AG20443 (cell line): Measurements from ENCODE around the gene PURA.

Experiments used
- DNase-seq: peaks from one replicate; pipeline ENCODE4 v3.0.0; 2012; ENCODE audit warnings: low spot score, mixed read lengths

Gene PURA

DNA sequence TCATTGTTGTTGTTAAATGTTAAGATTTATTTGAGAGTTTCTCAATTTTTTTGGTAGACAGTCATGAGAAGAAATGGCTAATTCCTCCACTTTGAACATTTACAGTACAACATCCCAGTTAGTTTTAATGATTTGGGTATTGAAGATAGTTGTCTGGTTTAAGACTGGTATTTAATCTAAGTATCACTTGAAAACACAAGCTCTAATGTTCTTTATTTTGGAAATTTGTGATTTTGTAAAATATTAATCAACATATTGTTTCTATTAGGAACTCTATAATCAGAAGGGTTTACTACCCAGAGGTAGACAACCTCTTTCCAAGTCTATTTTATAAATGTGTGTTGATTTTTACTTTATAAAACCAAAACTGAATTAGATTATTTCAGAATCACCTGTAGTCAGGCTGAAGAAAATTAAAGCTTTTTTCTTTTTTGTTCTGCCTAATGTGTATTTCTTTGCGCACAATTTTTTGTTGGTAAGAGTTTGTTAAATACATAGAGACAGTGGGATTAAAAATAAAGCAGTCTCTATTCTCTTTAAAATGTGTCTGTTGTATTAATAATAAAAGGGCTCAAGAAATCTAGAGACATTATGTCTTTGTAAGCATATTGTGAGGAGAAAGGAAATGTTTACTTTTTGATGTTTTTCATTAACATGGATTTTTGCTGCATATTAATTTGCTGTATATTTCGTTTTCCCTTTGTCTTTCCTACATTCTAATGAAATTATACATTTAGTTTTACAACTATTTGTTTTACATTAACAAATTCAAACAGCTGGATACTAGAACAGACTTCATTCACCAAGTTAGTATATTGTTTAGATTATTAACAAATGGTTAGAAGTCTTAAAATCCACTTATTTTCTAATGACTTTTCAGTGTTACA, 3.9 kb upstream of the PURA start:
- no peak for DNase-seq

DNA sequence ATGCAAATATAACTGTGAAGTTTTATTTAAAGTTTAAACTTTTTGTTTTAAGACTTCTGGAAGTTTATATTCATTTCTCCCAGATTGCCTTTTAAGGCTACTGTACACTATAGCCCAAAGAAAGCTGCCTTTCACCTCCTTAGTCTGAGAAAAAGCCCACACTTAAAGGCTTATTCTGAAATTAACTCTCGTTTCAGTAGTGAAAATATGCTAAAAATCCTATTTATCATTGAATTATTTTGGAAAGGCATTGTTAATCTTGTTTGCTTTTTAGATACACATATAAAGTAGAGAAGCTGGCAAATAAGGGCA, 3.3 kb upstream of the PURA start:
- DNase-seq, result no peak

DNA sequence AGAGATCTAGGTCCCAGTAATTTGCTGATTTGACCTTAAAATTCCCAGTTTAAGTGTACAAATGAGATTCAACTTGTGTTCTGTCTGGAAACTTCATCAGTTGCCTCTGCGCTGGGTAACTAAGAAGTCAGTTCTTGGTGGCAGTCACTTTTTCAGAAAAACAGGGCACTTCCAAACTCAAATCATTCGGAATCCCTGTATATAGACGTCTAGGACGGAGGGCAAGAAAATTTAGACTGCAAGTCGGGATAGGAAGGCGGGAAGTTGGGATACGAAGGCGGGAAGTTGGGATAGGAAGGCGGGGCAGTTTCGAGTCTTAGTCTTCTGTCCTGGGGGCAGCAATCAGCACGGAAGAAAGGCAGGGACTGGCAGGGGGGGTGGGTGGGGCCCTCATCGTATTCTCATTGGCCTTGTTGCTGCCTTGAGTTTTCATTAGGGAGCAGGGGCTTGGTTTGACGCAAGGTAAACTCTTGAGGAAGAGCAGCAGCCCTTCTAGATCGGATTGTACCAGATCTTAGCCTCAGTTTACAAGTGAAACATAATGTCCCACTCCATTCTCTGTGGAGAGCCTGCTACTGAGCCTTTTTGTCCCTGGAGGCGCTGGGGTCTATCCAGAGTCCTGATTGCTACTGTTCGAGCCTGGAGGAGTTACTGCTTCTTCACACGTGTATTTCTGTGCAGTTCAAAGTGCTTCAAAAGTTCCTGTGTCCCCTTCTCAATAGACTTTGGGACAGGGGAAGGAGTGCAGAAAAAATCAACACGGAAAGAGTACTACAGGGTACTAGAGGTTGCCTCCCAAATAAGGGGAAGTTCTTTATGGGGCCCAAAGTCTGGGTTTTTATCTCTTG, 2.7 kb upstream of the PURA start:
- no peak for DNase-seq

DNA sequence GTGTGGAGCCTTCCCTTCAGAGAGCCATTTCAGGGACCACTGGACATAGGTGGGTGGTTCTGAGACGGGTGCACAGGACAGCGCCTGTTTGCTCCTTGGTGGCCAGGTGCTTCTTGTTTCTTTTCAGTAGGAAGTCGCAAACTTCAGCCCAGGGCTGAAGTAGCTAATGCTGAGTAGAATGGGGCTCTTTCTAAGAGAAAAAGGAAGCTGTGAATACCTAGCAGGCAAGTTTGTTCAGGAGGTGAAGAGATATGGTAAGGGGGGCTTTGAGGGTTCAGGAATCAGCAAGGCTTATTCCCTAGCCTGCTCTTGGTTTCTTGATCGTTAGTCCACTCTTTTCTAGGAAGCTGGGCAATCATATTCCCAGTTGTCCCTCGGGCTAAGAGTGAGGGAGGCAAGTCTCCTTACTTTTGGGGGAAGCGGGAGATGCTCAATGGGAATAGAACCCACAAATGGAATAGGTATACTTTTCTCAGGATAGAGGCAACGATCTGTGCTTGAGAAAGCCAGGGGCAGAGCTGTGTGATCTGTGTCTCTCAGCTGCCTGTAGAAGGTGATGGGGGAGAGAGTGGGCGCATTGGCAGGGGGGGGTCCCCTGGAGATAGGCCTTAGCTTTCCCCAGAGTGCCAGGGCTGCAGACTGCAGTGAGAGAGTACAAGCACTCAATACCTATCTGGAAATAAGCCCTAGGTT, 1.9 kb upstream of the PURA start:
- no peak for DNase-seq

DNA sequence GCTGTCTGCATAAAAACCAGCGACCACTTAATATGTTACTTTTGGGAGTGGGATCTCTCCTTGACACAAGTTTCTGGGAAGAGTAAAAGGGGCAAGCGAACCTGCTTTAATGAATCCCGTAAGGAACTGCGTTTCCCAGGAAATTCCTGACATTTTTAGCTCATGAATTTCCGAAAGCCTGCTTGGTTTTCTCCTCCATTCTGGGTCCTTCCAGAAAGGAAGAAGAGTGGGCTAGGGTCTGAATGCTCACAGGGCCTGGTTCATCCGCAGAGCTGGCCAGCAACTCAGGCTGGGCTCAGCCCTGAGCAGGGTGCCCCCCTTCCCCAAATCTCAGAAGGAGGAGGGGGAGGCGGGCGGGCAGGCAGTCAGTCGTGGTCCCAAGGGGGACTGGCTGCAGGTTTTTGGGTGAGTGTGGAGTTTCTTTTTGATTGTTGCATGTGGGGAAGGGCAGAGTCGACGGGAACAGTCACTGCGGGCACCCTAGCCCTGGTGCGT, 1.2 kb upstream of the PURA start:
- peak; percentile 13 for DNase-seq

DNA sequence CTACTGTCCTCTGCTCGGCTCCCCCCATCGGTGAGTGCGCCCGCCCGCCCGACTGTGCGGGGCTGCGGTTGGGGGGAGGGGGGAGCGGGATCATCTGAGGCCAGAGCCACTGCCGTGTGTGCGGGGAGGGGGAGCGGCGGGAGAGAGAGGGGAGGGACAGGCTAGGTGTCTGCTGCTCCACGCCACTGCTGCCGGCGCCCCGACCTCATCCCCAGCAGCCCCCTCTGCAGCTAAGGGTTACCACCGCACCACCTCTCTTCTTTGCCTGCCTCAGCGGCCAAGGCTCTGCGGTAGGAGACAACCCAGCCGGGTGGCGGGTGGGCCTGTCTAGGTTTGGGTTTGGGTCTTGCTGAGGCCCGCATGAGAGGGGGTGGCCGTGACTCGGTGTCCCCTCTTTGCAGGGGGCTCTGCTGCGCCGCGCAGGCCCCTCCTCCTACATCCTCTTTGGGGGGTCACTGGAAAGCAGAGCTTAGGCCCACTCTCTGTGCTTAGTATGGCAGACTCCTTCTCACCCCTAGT, 670 bp upstream of the PURA start:
- DNase-seq, result peak; percentile 22

DNA sequence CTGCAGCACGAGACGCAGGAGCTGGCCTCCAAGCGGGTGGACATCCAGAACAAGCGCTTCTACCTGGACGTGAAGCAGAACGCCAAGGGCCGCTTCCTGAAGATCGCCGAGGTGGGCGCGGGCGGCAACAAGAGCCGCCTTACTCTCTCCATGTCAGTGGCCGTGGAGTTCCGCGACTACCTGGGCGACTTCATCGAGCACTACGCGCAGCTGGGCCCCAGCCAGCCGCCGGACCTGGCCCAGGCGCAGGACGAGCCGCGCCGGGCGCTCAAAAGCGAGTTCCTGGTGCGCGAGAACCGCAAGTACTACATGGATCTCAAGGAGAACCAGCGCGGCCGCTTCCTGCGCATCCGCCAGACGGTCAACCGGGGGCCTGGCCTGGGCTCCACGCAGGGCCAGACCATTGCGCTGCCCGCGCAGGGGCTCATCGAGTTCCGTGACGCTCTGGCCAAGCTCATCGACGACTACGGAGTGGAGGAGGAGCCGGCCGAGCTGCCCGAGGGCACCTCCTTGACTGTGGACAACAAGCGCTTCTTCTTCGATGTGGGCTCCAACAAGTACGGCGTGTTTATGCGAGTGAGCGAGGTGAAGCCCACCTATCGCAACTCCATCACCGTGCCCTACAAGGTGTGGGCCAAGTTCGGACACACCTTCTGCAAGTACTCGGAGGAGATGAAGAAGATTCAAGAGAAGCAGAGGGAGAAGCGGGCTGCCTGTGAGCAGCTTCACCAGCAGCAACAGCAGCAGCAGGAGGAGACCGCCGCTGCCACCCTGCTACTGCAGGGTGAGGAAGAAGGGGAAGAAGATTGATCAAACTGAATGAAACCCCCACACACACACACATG, 654 bp downstream of the PURA start:
- DNase-seq, result peak; percentile 66

DNA sequence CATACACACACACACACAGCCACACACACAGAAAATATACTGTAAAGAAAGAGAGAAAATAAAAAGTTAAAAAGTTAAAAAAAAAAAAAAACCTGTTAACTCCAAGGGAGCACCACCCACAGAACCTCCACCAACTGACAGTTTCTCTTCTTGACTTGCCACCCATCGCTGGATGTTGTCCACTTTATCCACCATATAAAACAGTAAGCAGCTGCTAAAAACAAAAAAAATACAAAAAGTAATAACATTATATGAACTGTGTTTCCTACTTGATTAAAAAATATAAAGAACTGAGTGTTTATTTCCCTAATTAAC, 1.2 kb downstream of the PURA start:
- no peak for DNase-seq

DNA sequence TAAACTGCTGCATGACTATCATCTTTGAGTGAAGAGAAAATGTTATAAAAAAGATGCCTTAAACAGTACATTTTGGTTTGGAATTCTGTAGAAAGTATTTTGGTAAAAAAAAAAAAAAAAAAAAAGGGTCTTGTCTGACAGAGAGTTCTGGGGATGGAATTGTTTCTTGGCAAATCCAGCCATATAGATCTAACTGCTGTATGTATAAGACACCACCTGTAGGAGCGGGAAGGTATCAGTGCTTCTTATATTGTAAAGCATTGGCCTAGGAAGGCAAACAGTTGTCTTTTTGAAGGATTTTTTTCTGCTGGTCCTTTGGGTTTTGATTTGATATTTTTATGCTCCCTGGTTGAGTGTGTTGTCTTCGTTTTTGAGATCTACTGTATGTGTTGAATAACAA, 2.8 kb downstream of the PURA start:
- no peak for DNase-seq

DNA sequence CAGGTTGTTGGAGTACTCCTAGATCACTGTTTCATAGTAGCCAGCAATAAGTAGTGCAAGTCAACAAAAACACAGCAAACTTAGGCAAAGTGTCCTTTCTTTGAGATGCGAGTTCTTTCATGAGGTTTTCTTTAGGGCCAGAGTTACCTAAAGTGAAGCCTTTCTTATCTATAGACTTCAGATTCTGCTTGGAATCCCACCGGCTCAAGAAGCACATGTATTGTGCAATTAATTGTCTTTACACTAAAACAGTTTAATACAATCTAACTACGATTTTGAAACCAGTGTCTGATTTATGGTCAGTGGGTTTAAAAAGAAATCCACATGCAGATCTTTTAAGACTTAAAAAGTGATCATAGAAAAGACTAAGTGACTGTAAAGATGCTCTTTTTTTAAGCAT, 3.6 kb downstream of the PURA start:
- no peak for DNase-seq

DNA sequence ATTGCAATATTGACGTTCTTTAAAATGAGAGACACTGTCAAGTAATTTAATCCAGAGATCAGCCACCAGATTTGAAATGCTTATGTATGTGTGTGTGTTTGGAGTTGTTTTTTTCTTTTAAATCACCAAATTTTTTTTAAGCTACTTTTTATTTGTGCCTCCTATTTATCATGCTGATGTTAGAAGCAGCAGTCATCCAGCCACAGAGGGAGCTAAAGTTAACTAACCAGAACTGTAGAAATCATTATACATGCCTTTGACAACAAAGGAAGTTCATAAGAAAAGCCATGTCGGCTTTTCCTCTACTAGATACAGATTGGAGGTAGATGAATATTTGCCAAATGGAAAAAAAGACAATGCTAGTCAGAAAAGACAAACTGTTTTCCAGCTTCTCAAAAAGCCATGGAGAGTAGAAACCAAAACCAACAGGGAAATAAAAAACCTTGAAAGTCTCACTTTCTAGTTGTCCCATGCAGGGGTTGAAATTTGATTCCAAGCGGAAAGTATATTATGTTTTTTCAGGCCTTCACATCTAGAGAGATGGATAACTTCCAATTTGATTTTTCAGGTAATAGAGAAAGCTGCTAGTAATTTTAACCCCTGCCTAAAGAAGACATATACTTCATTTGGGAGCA, 4.5 kb downstream of the PURA start:
- no peak for DNase-seq

DNA sequence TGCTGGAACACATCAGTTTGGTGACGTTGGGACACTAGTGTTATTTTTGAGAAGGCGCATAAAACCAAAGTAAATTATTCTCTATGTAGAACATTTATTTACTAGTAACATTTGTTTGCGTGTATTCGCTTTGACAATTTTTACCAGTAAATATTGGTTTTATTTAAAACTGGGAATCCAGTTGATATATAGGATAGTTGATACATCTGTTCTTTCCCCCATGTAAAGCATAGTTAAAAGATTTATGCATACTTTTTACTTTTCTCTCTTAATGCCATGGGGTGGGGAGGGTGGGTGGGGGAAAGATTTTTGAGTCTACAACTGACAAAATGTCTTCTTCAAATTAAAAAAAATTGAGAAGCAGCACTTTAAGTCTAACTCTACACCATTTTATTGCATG, 11.7 kb downstream of the PURA start, which contains the start of gene IGIP:
IGIP (plus strand) TSS at position 301 of the 400 bp plus-strand sequence. CDS start 2,540 bp downstream, outside the sequence.
- no peak for DNase-seq

DNA sequence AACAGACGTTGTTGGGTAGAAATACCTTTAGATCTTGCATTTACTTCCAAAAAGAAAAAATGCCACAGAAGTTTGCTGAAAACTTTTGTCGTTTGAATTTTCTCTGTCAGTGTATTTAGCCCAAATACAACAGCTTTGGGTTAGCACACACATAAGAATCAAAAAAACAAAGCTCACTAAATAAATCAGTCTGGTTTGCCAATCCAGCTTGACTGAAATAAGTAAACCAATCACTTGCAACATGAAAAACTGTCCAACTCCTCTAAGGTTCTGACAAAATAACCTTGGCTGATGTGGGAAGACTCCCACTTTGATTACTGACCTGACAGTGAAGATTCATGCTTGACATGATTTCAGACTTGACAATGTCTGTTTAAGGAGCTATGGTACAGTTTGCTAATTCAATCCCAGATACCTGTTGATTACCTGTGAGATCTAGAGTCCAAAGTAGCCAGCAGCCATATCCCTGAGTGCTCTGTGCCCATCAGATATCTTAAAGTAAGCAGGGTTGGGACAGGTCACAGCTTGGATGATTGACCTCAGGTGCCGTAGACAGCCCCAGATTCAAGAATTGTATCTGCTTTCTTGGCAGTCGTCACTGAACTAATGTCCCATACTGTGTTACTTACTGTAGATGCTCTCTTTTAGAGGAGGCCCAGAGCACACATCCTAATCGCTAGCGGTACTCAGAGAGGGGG, 12.6 kb downstream of the PURA start:
- no peak for DNase-seq

DNA sequence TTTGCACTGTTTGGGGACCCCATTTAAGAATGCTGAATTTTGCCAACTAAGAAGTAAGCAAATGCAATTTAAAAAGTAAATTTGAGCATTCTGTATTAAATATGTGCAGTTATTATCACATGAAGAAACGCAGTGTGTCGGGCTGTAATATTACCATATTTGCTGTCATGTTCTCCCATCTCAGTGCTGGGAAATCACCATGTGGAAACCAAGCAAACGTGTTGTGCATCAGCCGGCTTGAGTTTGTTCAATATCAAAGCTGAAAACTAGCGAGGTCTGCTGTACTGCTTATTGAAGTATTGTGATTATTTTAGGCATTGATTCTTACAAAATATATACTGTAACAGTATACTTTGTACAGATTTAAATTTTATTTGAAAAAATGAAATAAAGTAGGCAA, 14.5 kb downstream of the PURA start:
- DNase-seq, result no peak

DNA sequence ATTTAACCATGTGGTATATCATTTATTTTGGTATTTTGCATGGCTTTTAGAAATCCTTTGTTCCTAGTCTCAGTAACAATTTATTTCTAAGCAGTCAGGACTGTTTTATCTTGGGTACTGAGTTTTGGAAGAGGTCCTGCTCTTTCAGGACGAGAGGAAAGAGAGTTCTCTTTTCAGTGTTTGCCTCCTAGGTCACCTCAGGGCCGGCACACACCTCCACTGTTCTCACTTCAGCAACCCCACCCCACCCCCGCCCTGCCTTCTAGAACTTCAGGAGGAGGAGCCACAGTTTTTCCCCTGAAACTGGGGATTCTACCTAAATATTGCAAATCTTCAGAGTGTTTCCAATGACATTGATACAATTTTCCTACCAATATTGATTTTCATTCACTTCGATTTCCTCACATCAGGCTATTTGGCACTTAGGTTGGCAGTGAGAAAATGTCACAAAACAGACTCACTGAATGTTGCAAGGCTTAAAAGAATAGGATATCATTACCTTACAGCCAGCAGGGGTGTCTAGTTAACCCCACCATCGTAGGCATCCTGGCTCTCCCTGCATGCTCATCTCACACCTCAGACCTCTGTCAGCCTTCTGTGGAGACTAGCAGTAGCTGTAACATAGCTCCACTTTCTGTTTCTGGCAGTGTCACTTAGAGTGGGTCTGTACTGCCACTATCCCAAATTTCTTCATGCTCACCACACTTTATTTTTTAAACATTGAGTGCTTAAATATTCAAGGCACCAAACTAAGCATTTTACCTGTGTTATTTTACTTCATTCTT, 17.2 kb downstream of the PURA start:
- DNase-seq, result no peak

DNA sequence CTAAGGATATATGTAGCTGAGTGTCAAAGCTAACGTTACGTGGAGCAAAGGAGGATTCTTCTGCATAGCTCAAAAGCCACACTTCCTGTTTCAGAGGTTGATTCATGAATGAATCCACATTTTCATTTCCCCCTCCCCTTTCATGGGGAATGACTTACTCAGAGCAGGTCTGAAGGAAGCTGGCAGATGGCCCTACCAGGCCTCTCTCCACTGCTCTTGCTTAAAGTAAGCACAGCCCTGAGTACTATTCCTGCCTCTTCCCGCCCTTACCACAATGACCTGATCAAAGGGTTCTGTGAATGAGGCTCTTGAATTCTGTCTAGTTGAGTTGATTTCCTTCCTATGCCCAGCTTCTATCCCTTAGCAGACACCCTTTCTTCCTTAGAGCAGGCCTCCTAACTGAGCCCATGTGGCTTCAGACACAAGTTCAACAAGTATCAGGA, 18.1 kb downstream of the PURA start:
- peak; percentile 89 for DNase-seq

DNA sequence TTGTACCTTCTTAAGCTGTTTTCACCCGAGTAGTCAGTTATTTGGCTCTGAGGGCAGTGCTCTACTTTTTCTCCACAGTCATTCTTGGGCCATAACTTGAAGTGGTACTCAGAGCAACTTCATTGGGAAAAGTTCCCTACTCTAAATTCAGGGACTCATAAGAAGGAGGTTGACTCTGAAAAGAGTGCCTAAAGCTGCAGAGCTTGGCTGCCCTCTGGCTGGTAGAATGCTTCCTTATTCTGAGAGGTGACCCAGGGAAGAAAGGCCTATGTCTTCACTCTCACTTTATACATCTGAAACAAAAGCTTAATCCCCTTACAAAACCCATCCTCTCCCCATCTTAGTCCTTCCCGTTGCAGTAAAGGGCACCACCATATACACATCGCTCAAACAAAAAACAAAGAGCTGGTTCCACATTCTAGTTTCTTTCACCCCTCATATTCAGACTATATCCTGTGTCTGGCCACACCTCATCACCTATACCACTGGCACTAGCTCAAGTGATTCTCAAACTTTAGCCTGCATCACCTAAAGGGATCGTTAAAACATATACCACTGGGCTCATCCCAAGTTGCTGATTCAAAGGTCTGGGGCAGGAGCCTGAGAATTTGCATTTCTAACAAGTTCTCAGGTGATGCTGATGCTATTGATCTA, 19.7 kb downstream of the PURA start:
- DNase-seq, result no peak

DNA sequence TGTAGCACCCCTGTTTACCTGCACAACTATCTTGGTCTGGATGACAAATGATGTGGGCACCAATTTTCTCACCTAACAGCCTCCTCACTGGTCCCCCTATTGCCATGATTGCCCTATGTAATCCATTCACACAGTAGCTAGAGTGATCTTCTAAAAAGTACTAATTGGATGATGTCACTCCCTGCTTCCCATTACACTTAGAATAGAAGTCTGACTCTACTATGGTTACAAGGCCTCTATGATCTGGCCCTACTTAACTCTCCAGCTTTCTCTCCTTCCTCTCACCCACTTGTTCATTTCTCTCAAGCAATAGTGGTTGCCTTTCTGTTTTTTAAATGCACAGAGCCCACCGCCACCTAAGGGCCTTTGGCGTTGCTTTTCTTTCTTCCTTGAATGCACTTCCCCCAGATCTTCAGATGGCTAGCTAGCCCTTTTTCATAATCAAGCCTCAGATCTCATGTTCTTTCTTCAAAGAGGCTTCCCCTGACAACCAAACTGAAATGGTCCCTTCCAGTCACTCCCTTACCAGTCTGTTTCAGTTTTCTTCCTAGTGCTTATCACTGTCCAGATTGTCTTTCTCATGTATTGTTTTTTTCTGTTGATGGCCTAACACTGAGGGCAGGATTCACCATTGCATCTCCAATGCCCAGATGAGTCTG, 20.5 kb downstream of the PURA start:
- no peak for DNase-seq
